Stimulated activated CD8-positive, alpha-beta memory T cell treated with anti-CD3 and anti-CD28 coated beads, Interleukin-4, amount 100 ng/mL, for 1 hour (primary cell): ENCODE data around the gene MKLN1.
A peak's percentile ranks its signal among the peaks of the same experiment; 100 is the strongest.
"Not testable (repeated sequence)": the region's sequence is repeated elsewhere in the genome, so short reads cannot be mapped to it uniquely, and the experiment has no call there.

Source experiments
- DNase-seq, 2 donors: peaks; one replicate each; pipeline ENCODE4 v3.0.0-alpha.2; 2020; ENCODE audit warnings: low read depth in 2 of 2, low spot score in 1 of 2

The MKLN1 gene

DNA sequence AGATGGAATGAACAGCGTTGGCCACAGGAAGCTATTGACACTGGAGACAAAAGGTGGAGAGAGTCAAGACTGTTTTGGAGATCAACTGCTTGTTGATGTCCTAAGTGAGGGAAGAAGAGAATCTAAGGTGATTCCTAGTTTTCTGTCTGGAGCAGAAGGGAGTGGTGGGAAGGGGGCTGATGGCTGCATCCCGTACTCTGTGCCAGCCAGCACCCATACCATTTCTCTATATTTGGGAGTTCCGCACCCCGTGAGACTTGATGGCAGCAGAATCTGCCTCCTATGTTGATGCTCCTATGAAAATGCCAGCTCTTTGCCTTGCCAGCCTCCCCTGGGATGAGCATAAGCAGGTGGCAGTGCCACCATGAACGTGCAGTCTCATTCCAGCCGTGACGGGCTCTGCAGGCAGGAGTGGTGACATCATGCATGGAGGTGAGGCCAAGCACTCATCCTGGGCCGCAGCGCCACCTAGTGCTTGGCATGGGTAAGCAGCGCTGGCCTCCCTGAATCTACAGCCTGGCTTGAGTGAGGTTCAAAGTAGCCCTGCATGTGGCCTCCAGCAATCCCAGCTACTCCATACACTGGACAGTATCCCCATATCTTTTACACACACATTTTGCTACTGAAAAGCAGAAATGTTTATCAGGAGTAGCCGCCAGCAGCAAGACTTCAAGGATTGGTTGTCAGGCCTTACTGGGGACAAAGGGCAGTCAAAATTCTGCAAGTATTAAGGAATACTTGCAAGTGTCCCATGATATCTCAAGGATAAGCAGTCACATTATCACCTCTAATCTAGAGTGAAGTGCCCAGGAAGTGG, 185.8 kb downstream of the MKLN1 start:
- DNase-seq: peak; percentile 41 to 55

DNA sequence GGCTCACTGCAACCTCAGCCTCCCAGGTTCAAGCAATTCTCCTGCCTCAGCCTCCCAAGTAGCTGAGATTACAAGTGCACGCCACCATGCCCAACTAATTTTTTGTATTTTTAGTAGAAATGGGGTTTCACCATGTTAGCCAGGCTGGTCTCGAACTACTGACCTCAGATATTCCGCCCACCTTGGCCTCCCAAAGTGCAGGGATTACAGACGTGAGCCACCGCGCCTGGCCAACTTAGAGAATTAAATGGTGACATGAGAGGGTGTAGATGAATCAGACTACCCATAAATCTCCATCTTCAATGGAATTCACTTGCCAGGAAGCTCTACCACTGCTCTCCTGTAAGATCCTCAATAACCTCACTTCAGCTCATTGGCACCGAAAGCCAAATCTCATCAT, 187.8 kb downstream of the MKLN1 start:
- not testable (repeated sequence) for DNase-seq

- no peak for DNase-seq
Observed at GRCh38 chr7:131517218-131517923, 189.7 kb downstream of the MKLN1 start.

- DNase-seq: no peak
Observed at GRCh38 chr7:131518626-131519025, 190.9 kb downstream of the MKLN1 start.

DNA sequence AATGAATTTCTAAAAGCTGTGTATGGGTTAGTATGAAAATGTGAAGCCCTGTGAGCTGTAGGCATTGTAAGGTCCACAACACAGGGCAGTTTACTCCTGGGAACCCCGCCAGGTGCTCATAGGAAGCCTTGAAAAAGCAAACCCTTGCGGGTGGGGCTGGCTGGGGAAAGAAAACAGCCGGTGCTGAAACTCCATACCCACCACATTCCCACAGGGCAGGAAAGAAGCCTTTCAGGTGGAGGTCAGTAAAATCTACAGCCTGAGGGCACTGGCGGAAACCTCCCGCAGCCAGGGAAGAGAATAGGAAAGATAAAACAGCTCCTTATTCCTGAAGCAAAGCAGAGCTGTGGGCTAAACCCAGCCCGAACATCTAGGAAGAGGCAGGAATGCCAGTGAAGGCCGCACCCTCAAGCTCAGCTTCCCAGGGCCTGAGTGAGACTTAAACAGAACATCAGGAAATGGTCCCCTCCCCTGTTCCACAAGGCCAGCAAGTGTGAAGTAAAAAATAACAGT, 194.0 kb downstream of the MKLN1 start:
- no peak for DNase-seq

DNA sequence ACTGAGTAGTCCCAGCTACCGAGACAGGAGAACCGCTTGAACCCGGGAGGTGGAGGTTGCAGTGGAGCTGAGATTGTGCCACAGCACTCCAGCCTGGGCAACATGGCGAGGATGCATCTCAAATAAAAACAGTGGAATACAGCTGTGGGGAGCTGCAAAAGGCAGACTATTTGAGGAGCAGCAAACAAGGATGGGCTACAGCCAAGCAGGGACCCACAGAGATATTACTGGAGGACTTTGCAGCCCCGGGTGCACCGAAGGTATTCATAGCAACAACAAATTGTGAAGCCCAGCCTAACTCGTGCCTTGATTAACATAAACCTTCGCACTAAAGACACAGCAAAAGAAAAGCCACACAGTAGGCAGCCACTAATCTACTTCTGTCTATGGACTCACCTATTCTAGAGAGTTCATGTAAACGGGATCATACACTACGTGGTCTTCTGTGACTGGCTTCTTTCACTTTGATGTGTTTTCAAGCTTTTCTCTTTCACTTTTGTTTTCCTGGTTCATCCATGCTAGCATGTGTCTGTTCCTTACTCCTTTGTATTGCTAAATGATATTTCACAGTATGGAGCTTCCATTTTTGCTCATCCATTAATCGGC, 194.8 kb downstream of the MKLN1 start:
- no peak for DNase-seq

DNA sequence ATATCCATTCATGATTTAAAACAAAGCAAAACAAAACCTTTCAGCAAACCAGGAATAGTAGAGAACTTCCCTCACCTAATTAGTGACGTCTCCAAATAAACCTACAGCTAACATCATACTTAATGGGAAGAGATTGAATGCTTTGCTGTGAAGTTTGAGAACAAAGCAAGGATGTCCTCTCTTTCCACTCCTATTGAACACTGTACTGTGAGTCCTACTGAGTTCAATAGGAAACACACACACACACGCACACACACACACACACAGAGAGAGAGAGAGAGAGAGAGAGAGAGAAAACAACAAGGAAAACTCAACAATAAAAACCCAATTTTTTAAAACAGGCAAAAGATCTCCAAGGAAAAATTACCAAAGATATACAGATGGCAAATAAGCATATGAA, 196.4 kb downstream of the MKLN1 start:
- DNase-seq: no peak

DNA sequence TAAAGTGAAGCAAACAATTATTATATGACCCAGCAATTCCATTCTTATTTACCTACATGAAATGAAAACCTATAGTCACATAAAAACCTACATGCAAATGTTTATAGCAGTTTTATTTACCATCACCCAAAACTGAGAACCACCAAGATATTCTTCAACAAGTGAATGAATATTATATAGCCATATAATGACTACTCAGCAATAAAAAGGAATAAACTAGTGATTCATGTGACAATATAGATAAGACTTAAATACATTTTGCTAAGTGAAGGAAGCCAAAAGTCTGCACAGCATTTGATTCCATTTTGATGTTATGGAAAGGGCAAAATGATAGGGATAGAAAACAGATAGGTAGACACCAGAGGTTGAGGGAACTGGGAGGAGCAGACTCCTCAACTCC, 197.0 kb downstream of the MKLN1 start:
- no peak for DNase-seq

GRCh38 chr7:131525820-131526219, 198.1 kb downstream of the MKLN1 start:
- no peak for DNase-seq

DNA sequence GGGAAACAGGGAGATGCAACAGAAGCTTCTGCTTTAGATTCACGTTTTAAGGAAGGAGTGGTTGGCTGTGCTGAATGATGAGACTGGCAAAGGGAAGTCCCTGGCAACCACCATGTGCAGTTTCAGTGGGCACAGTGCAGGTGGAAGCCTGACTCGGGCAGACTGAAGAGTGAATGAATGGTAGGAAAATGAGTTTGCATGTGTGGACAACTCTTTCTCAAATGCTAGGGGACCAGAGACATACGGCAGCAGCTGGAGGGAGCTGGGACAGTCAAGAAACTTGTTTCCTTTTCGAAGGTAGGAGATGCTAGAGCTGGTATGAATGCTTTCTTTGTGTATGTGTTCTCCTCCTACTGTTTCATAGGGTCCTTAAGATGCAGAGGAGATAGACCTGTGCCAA, 199.8 kb downstream of the MKLN1 start:
- no peak for DNase-seq

DNA sequence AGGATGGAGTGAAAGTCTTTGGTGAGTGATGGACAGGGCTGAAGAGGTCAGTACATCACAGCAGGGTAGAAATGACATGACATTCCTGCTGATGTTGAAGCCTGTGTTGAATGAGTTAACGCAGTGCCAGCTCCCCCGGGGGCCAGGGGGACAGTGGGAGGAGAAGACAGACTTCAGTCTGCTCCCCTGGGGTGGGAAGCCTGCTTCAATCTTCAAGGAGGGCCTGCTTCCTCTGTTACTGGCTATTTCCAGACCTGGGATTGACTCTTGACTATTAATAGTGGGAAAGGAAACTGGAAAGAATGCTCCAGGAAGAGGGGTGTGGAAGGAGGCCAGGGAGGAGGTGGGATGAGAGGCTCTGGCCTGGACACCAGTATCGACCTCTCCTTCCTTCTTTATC, 201.5 kb downstream of the MKLN1 start:
- no peak for DNase-seq

GRCh38 chr7:131529617-131530016, 201.9 kb downstream of the MKLN1 start:
- DNase-seq: no peak

GRCh38 chr7:131530137-131530536, 202.5 kb downstream of the MKLN1 start:
- no peak for DNase-seq

- no peak for DNase-seq
Observed at GRCh38 chr7:131532570-131533091, 205.0 kb downstream of the MKLN1 start.

DNA sequence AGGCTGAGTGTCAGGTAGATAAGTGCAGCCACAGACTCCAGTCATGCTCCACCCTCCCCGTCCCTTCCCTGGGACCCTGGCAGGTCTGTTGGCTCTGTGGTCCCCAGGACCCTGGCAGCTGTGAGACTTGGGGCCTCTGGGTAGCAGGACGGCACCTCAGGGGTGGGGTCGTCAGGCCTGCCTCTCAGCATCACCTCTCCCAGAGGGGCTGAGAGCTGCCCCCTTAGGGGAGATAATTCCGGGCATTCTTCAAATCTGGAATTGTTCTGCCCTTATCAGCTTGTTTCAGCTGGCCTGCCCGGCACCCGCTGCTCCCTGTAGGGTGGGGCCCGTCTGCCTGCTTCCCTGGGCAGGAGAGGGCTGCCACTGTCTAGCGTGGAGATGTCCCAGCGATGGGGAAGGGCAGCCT, 205.5 kb downstream of the MKLN1 start:
- DNase-seq: no peak

GRCh38 chr7:131533566-131534561, 206.2 kb downstream of the MKLN1 start:
- no peak for DNase-seq

DNA sequence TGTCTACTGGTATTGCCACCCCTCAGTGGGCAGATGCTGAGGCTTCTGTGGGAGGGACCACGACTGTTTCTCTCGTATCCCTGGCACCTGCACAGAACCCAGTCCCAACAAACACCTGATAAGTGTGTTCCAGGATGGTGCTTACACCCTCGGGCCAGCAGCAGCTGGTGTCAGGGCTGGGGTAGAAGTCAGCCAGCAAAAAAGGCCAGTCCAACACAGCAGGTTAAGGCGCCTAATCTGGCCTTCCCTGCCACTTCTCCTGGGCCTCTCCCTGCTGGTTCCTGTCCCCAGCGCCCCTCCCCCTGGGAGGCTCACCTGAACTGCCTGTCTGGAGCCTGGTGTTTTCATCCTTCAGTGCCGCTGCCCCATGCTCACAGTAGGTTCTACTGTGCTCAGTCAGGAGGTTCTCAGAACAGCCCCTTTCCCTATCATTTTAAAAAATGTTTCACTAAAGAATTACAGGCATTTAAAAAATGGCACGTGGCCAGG, 208.7 kb downstream of the MKLN1 start:
- no peak for DNase-seq

DNA sequence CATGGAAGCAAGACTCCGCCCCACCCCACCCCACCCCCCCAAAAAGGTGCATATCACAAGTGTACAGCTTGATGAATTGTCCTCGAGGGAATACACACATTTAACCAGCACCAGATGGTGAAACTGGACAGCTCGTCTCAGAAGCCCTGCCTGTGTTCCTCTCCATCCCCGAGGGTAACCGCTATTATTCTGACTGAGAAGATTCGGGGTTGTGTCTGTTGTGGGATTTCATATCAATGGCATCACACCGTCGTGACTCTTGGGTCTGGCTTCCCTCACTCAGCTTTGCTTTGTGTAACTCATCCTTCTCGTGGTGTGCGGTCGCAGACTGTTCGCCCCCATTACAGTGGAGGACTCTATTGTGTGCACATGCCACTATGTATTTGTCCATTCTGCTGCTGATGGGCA, 209.9 kb downstream of the MKLN1 start:
- no peak for DNase-seq

DNA sequence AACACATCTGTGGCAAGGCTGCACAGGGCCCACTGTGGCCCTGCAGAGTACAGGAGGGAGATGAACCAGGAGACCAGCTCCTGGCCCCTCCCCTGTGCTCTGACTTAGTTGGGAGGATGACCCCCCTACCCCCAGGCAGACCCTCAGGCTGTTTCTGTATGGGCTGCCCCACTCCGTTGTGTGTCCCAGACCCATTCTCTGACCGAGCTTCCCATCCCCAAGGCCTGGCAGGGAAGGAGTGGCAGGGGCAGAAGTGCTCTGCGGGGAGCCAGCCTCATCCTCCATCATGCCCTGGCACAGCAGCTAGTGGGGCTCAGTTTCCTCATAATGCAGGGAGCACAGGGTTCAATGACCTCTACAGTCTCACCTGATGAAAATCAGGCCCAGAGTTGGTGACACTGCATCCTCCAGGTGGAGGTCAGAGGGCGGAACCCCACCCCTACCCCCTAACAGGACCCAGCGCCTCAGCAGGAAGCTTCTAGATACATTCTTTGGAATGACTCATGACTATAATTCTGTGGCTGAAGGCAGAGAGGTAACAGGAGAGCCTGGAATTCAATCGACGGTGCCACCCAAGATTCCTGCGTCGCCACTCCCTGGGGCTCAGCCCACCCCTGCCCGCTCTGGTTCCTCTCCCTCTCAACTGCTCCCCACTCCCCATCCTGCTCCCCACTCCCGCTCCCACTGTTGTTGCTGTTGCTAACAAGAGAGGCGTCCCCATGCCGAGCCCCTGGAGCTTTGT, 210.6 kb downstream of the MKLN1 start:
- DNase-seq: no peak

DNA sequence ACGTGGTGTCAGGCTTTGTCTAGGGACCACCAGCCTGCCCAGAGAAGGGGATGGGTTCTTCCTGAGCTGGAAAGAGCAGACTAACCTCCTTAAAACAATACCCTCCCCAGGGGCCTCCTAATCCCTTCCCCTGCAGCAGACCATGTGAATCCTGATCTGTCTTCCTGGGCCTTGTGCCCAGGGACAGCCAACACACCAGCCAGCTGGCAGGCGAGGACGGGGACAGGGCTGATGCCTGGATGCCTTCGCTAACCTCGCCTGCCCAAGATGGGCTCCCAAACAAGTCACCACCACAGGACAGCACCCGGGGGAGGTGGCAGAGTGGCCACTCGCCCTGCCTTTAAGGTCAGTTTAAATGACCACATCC, 211.1 kb downstream of the MKLN1 start:
- no peak for DNase-seq
